Caco-2 (cell line): ENCODE results near the gene GABARAPL2. TPM values are rescaled to one million over a fixed set of nuclear protein-coding genes. Genes with fewer than 3 reads are reported as not detected.
A peak's percentile ranks its signal among the peaks of the same experiment; 100 is the strongest.

Experiments
- BruUV-seq: library from RNA; stranded (reverse); fragments of 400-500 nt; replicated peaks from 2 replicates; lab custom pipeline; 2021; lab: Mats Ljungman, UMichigan
- CTCF ChIA-PET: fragments of 300-600 bp; sonication (Branson Sonifier 250); formaldehyde crosslinking; loops from one replicate; lab custom pipeline; 2022; ENCODE audit warnings: antibody characterized with exemption; lab: Charles Lee
- POLR2A ChIA-PET: fragments of 300-600 bp; sonication (Branson Sonifier 250); formaldehyde crosslinking; loops from one replicate; lab custom pipeline; 2022; ENCODE audit warnings: antibody characterized with exemption; lab: Charles Lee
- DNase-seq, 2 experiments: peaks; one replicate each; pipeline versions ENCODE4 v3.0.0 to v3.0.0-alpha.2; 2020 to 2022
- H3K27me3 ChIP-seq: replicated peaks from 2 replicates; pipeline ENCODE4 v1.6.0; 2011; ENCODE audit warnings: low read length; ENCODE audit not compliant: control insufficient read depth, insufficient read depth
- H3K36me3 ChIP-seq: 2 replicates; pipeline ENCODE4 v1.5.1; 2011; ENCODE audit warnings: low read length; ENCODE audit not compliant: control insufficient read depth, insufficient read depth
- H3K4me1 ChIP-seq: fragments of 250-450 bp; sonication (Bioruptor Pico); 2 replicates; pipeline ENCODE4 v1.5.1; 2020; ENCODE audit warnings: mild to moderate bottlenecking
- H3K4me3 ChIP-seq: 2 replicates; pipeline ENCODE4 v1.5.1; 2011; ENCODE audit warnings: low read depth, mild to moderate bottlenecking, control low read depth, low read length
- H3K9me3 ChIP-seq: fragments of 250-450 bp; sonication (Bioruptor Pico); 2 replicates; pipeline ENCODE4 v1.5.1; 2020; ENCODE audit warnings: mild to moderate bottlenecking, moderate library complexity
- H3K27ac Mint-ChIP-seq: one replicate; pipeline ENCODE4 v1.8.0; 2022; ENCODE audit warnings: mixed read lengths; ENCODE audit not compliant: unreplicated experiment
- H3K27me3 Mint-ChIP-seq: one replicate; pipeline ENCODE4 v1.8.0; 2022; ENCODE audit warnings: mixed read lengths; ENCODE audit not compliant: insufficient read depth, unreplicated experiment
- H3K36me3 Mint-ChIP-seq: one replicate; pipeline ENCODE4 v1.8.0; 2022; ENCODE audit warnings: mild to moderate bottlenecking, mixed read lengths; ENCODE audit not compliant: insufficient read depth, unreplicated experiment
- H3K4me1 Mint-ChIP-seq: one replicate; pipeline ENCODE4 v1.8.0; 2022; ENCODE audit warnings: low read depth, mixed read lengths; ENCODE audit not compliant: unreplicated experiment
- H3K4me3 Mint-ChIP-seq: one replicate; pipeline ENCODE4 v1.8.0; 2022; ENCODE audit warnings: mild to moderate bottlenecking, moderate library complexity, mixed read lengths; ENCODE audit not compliant: unreplicated experiment
- H3K9me3 Mint-ChIP-seq: one replicate; pipeline ENCODE4 v1.8.0; 2022; ENCODE audit warnings: mixed read lengths; ENCODE audit not compliant: unreplicated experiment
- CTCF ChIP-seq, 2 experiments: fragments of 200-600 bp in 1 of 2; IDR thresholded peaks; 1 replicate in 1 of 2; 2 replicates in 1 of 2; pipeline versions ENCODE4 v1.5.1 to v1.8.0; 2011 to 2022; ENCODE audit warnings: antibody characterized with exemption in 1 of 2, control low read depth in 1 of 2, inconsistent platforms in 1 of 2, low read depth in 1 of 2, low read length in 1 of 2, mild to moderate bottlenecking in 1 of 2, moderate library complexity in 1 of 2; ENCODE audit not compliant: insufficient read depth in 1 of 2, severe bottlenecking in 1 of 2, unreplicated experiment in 1 of 2
- intact Hi-C: fragments of 100-400 bp; cut with micrococcal nuclease; formaldehyde crosslinking; loops from one replicate; pipeline ENCODE4 v1.10.0; 2022; ENCODE audit not compliant: unreplicated experiment
- total RNA-seq: library from RNA; stranded (reverse); gene quantifications from 2 replicates; pipeline ENCODE4 v1.2.3, GENCODE V29; 2022

The GABARAPL2 gene
- total RNA-seq, 1 experiment from 2014 or later: 88.2 TPM

- Mint-ChIP-seq H3K27ac (peak overlapping the region; percentile 58), H3K36me3 (peaks cover 22% of the 10 kb centered on the region), H3K4me1 (no peaks in the 10 kb centered on the region), H3K27me3 (peaks cover 10% of the 10 kb centered on the region), H3K9me3 (no peaks in the 10 kb centered on the region), H3K4me3 (peak overlapping the region; percentile 85)
- Histone ChIP-seq H3K4me3 (peak overlapping the region; percentile 44), H3K27me3 (no peaks in the 10 kb centered on the region), H3K9me3 (no peaks in the 10 kb centered on the region), H3K4me1 (0 out of 2 replicates have a peak, but pooled peaks cover 10% of the 10 kb centered on the region), H3K36me3 (peaks cover 6% of the 10 kb centered on the region)
- POLR2A ChIA-PET: interaction anchor here (0.9 to 2.5 kb wide), 5 partner anchors 9 to 82 kb away, joined by 3 to 9 read pairs (median 6); partner anchors contain the start of genes ADAT1, KARS1 and TERF2IP
- no TSS peak for BruUV-seq
- no peak for TF ChIP-seq CTCF (IDR thresholded peaks at IDR 0.05; ENCODE audit: insufficient read depth in 1 of 2, low read depth in 1 of 2, low read length in 1 of 2, severe bottlenecking in 1 of 2, unreplicated experiment in 1 of 2)
- intact Hi-C loops: loop anchor here (1.0 to 5.0 kb wide), 5 partner anchors 9 to 197 kb away; partner anchors contain the start of genes ADAT1, TMEM170A and TMEM231
- CTCF ChIA-PET: interaction anchor here (0.9 to 2.5 kb wide), 5 partner anchors 11 to 261 kb away, joined by 3 to 20 read pairs (median 7); partner anchors contain the start of genes KARS1 and TERF2IP
- no peak for DNase-seq
Measured at GRCh38 chr16:75565640-75566039, 539 bp upstream of the GABARAPL2 start.

- peaks cover 24% of the 10 kb centered on the region for H3K36me3 Mint-ChIP-seq
- H3K27ac Mint-ChIP-seq: no peak overlapping the region
- Histone ChIP-seq H3K4me3 (peak overlapping the region; percentile 44), H3K27me3 (no peaks in the 10 kb centered on the region), H3K9me3 (no peaks in the 10 kb centered on the region), H3K36me3 (peaks cover 7% of the 10 kb centered on the region), H3K4me1 (0 out of 2 replicates have a peak, but pooled peaks cover 10% of the 10 kb centered on the region)
- no peaks in the 10 kb centered on the region for H3K4me1 Mint-ChIP-seq
- no peak for TF ChIP-seq CTCF (IDR thresholded peaks at IDR 0.05; ENCODE audit: insufficient read depth in 1 of 2, low read depth in 1 of 2, low read length in 1 of 2, severe bottlenecking in 1 of 2, unreplicated experiment in 1 of 2)
- CTCF ChIA-PET: interaction anchor here (1.1 to 2.5 kb wide), 2 partner anchors 50 kb away, joined by 5 to 20 read pairs; no protein-coding TSS in a partner anchor
- peaks cover 10% of the 10 kb centered on the region for H3K27me3 Mint-ChIP-seq
- no TSS peak for BruUV-seq
- no peaks in the 10 kb centered on the region for H3K9me3 Mint-ChIP-seq
- intact Hi-C loops: loop anchor here (1.0 to 5.0 kb wide), 3 partner anchors 11 to 195 kb away; partner anchors contain the start of genes ADAT1 and TMEM231
- no peak for DNase-seq
- peak overlapping the region; percentile 85 for H3K4me3 Mint-ChIP-seq
- POLR2A ChIA-PET: interaction anchor here (0.9 to 2.5 kb wide), 3 partner anchors 10 to 81 kb away, joined by 3 to 9 read pairs (median 3); partner anchors contain the start of genes KARS1 and TERF2IP
Measured at GRCh38 chr16:75566758-75567255, 628 bp downstream of the GABARAPL2 start.

- POLR2A ChIA-PET: no interaction called here
- intact Hi-C loops: loop anchor here (5.0 kb wide), 1 partner anchor 194 kb away; no protein-coding TSS in a partner anchor
Measured at GRCh38 chr16:75567911-75568310, 1.7 kb downstream of the GABARAPL2 start.

More at GRCh38 chr16:75567911-75568310, 1.7 kb downstream of the GABARAPL2 start:
- H3K4me1 Mint-ChIP-seq: no peaks in the 10 kb centered on the region
- no peaks in the 10 kb centered on the region for H3K27me3 ChIP-seq
- peak overlapping the region; percentile 85 for H3K4me3 Mint-ChIP-seq
- H3K36me3 ChIP-seq: peaks cover 12% of the 10 kb centered on the region
- BruUV-seq: no TSS peak
- no peaks in the 10 kb centered on the region for H3K9me3 ChIP-seq
- H3K27ac Mint-ChIP-seq: no peak overlapping the region
- no peak for DNase-seq
- TF ChIP-seq CTCF (IDR thresholded peaks at IDR 0.05; ENCODE audit: insufficient read depth in 1 of 2, low read depth in 1 of 2, low read length in 1 of 2, severe bottlenecking in 1 of 2, unreplicated experiment in 1 of 2): no peak
- H3K4me3 ChIP-seq: no peak overlapping the region
- CTCF ChIA-PET: interaction anchor here (1.1 kb wide), 1 partner anchor 51 kb away, joined by 5 read pairs; no protein-coding TSS in a partner anchor
- peaks cover 35% of the 10 kb centered on the region for H3K36me3 Mint-ChIP-seq
- H3K27me3 Mint-ChIP-seq: peaks cover 4% of the 10 kb centered on the region
- 0 out of 2 replicates have a peak, but pooled peaks cover 10% of the 10 kb centered on the region for H3K4me1 ChIP-seq
- H3K9me3 Mint-ChIP-seq: no peaks in the 10 kb centered on the region
